ENCODE measurements around the gene ZNF780B.

Gene ZNF780B

GRCh38 chr19:39996218-39996810 is 59.7 kb downstream of the ZNF780B start:
- Histone ChIP-seq H3K36me3 (ENCODE audit: insufficient read depth, low read length) (peaks cover 21% of the 10 kb centered on the region), H3K4me2 (ENCODE audit: low read length) (peak overlapping the region; percentile 93), H3K4me3 (ENCODE audit: low read depth, low read length, poor library complexity, severe bottlenecking) (peak overlapping the region; percentile 71), H4K20me1 (ENCODE audit: insufficient read depth, low read length) (no peaks in the 10 kb centered on the region), H3K27ac (ENCODE audit: low read depth, low read length, poor library complexity, severe bottlenecking) (peak overlapping the region; percentile 75), H2AFZ (ENCODE audit: low read length) (no peak overlapping the region), H3K27me3 (ENCODE audit: insufficient read depth, low read length) (no peaks in the 10 kb centered on the region), H3K9me3 (ENCODE audit: low read length) (peaks cover 19% of the 10 kb centered on the region), H3K9me2 (ENCODE audit: low read depth, low read length) (no peaks in the 10 kb centered on the region), H3K79me2 (ENCODE audit: insufficient read depth, low read length) (peaks cover 11% of the 10 kb centered on the region), H3F3A (ENCODE audit: insufficient read depth, low read length) (no peaks in the 10 kb centered on the region), H3K9ac (ENCODE audit: low read length) (peak overlapping the region; percentile 74), H3K4me1 (ENCODE audit: insufficient read depth, low read length, severe bottlenecking) (peaks cover 19% of the 10 kb centered on the region)
- TF ChIP-seq CTCF (IDR thresholded peaks at IDR 0.05; ENCODE audit: low read length) (no peak), EZH2 (IDR thresholded peaks at IDR 0.05; ENCODE audit: borderline replicate concordance, low read length) (no peak)

GRCh38 chr19:39995794-39996193 is 60.2 kb downstream of the ZNF780B start:
- H3K27ac ChIP-seq (ENCODE audit: low read depth, low read length, poor library complexity, severe bottlenecking), result no peak overlapping the region
- H3K79me2 ChIP-seq (ENCODE audit: insufficient read depth, low read length), result peaks cover 16% of the 10 kb centered on the region
- peak overlapping the region; percentile 71 for H3K4me3 ChIP-seq (ENCODE audit: low read depth, low read length, poor library complexity, severe bottlenecking)
- no peak for TF ChIP-seq EZH2 (IDR thresholded peaks at IDR 0.05; ENCODE audit: borderline replicate concordance, low read length)
- peak overlapping the region; percentile 74 for H3K9ac ChIP-seq (ENCODE audit: low read length)
- H3K36me3 ChIP-seq (ENCODE audit: insufficient read depth, low read length), result peaks cover 21% of the 10 kb centered on the region
- H4K20me1 ChIP-seq (ENCODE audit: insufficient read depth, low read length), result no peaks in the 10 kb centered on the region
- H3K9me2 ChIP-seq (ENCODE audit: low read depth, low read length), result no peaks in the 10 kb centered on the region
- no peaks in the 10 kb centered on the region for H3F3A ChIP-seq (ENCODE audit: insufficient read depth, low read length)
- no peak overlapping the region for H2AFZ ChIP-seq (ENCODE audit: low read length)
- H3K4me2 ChIP-seq (ENCODE audit: low read length), result peak overlapping the region; percentile 93
- peaks cover 19% of the 10 kb centered on the region for H3K4me1 ChIP-seq (ENCODE audit: insufficient read depth, low read length, severe bottlenecking)
- peaks cover 19% of the 10 kb centered on the region for H3K9me3 ChIP-seq (ENCODE audit: low read length)
- H3K27me3 ChIP-seq (ENCODE audit: insufficient read depth, low read length), result no peaks in the 10 kb centered on the region

GRCh38 chr19:39994361-39994760 is 61.7 kb downstream of the ZNF780B start:
- H3K9me2 ChIP-seq (ENCODE audit: low read depth, low read length), result no peaks in the 10 kb centered on the region
- no peak overlapping the region for H3K27ac ChIP-seq (ENCODE audit: low read depth, low read length, poor library complexity, severe bottlenecking)
- peaks cover 21% of the 10 kb centered on the region for H3K36me3 ChIP-seq (ENCODE audit: insufficient read depth, low read length)
- H3K27me3 ChIP-seq (ENCODE audit: insufficient read depth, low read length), result no peaks in the 10 kb centered on the region
- H3K9me3 ChIP-seq (ENCODE audit: low read length), result peaks cover 22% of the 10 kb centered on the region
- peaks cover 28% of the 10 kb centered on the region for H3K79me2 ChIP-seq (ENCODE audit: insufficient read depth, low read length)
- H3K4me1 ChIP-seq (ENCODE audit: insufficient read depth, low read length, severe bottlenecking), result peaks cover 19% of the 10 kb centered on the region
- no peak overlapping the region for H3K9ac ChIP-seq (ENCODE audit: low read length)
- no peaks in the 10 kb centered on the region; the same call in 1 of the 2 replicates for H3F3A ChIP-seq (ENCODE audit: insufficient read depth, low read length)
- H3K4me2 ChIP-seq (ENCODE audit: low read length), result no peak overlapping the region
- TF ChIP-seq EZH2 (IDR thresholded peaks at IDR 0.05; ENCODE audit: borderline replicate concordance, low read length) (no peak), CTCF (IDR thresholded peaks at IDR 0.05; ENCODE audit: low read length) (no peak)
- no peak overlapping the region for H2AFZ ChIP-seq (ENCODE audit: low read length)
- H3K4me3 ChIP-seq (ENCODE audit: low read depth, low read length, poor library complexity, severe bottlenecking), result no peak overlapping the region
- no peaks in the 10 kb centered on the region for H4K20me1 ChIP-seq (ENCODE audit: insufficient read depth, low read length)

- Histone ChIP-seq H3K4me3 (ENCODE audit: low read depth, low read length, poor library complexity, severe bottlenecking) (no peak overlapping the region), H3K27me3 (ENCODE audit: insufficient read depth, low read length) (no peaks in the 10 kb centered on the region), H3K9me2 (ENCODE audit: low read depth, low read length) (no peaks in the 10 kb centered on the region), H3K79me2 (ENCODE audit: insufficient read depth, low read length) (peaks cover 35% of the 10 kb centered on the region), H2AFZ (ENCODE audit: low read length) (no peak overlapping the region), H3K9ac (ENCODE audit: low read length) (no peak overlapping the region), H3K4me2 (ENCODE audit: low read length) (no peak overlapping the region), H3K27ac (ENCODE audit: low read depth, low read length, poor library complexity, severe bottlenecking) (no peak overlapping the region), H3K9me3 (ENCODE audit: low read length) (peaks cover 22% of the 10 kb centered on the region), H4K20me1 (ENCODE audit: insufficient read depth, low read length) (no peaks in the 10 kb centered on the region), H3K4me1 (ENCODE audit: insufficient read depth, low read length, severe bottlenecking) (peaks cover 19% of the 10 kb centered on the region), H3F3A (ENCODE audit: insufficient read depth, low read length) (no peaks in the 10 kb centered on the region; the same call in 1 of the 2 replicates), H3K36me3 (ENCODE audit: insufficient read depth, low read length) (peaks cover 21% of the 10 kb centered on the region)
- no peak for TF ChIP-seq CTCF (IDR thresholded peaks at IDR 0.05; ENCODE audit: low read length)
- TF ChIP-seq EZH2 (IDR thresholded peaks at IDR 0.05; ENCODE audit: borderline replicate concordance, low read length), result no peak
These were observed 62.4 kb downstream of the ZNF780B start for GRCh38 chr19:39993605-39994004.
